Stimulated activated CD8-positive, alpha-beta memory T cell treated with anti-CD3 and anti-CD28 coated beads, Interleukin-15, amount 100 ng/mL, for 4 hours (primary cell): Measurements from ENCODE around the gene SLC35F4.

Source experiments
- DNase-seq, 2 donors: peaks; one replicate each; pipeline ENCODE4 v3.0.0-alpha.2; 2020; ENCODE audit warnings: low read depth in 2 of 2

SLC35F4 gene

DNA sequence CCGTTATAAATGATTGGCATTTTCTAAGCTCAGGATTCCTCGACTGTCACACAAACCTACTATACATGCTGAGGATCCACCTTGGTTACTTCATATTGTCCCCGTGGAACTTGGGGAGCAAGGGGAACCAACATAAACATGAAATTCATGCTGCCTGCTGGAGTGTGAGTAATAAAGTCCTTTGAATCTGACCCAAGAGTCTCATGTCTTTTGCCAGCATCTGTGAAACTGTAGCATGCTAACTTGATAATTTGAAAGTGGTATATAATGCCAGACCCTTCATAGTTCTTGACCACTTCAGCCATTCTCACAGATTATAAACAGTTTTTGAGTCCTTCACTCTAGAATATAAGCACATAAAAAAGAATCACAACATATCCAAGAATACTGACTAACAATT is 17.1 kb downstream of the SLC35F4 start:
- no peak for DNase-seq

DNA sequence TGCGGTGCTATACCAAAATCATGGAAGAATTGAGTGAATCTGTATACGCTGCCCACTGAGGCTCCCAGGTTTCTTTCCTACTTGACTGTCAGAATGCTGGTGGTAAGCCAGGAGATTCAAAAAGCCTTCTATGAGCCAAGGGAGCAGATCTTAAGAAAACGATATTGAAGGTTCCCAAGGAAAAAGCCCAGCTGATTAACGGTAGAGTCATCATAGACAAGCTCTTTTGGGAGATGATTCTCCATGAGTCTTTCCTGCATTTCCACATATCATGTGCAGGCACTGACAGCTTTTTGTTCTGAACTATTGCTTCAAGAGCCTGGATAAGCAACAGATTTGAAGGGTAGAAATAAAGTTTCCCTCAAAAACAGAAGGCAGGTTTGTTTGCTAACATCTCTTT is 17.5 kb downstream of the SLC35F4 start:
- DNase-seq, result no peak

DNA sequence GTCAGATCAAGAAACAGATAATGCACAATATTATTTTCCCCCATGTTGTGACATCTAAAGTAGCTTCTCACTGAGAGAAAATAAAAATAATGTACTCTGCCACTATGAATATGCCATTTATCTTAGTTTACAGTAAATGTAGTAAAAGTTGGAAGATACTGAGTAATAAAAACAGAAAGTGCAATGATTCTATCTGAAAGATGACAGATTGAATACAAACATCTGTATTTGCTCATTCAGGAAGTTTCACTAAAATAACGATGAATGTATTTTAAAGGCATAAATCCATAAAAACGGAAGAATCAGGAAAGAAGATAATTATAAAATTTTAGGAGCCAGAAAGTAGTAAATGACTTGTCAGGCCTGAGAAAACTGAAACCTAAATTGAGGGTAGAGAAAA is 18.2 kb downstream of the SLC35F4 start:
- no peak for DNase-seq

DNA sequence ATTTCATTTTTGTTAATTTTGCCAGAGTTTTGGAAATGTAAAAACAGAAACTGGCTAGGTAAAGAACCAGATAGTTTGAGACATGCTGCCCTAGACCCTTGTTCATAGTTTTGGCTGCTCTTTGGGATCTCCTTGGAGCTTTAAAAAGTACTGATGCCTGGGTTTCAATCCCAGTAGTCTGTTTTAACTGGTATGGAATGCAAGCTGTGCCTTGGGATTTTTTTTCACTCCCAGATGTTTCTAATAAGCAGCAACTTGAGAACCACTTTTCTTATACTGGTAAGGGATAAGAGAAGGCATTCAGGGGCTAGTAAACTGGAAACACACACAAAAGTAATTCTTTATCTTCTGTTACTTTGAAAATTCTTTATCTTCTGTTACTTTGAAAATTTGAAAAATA is 18.8 kb downstream of the SLC35F4 start:
- DNase-seq, result no peak

DNA sequence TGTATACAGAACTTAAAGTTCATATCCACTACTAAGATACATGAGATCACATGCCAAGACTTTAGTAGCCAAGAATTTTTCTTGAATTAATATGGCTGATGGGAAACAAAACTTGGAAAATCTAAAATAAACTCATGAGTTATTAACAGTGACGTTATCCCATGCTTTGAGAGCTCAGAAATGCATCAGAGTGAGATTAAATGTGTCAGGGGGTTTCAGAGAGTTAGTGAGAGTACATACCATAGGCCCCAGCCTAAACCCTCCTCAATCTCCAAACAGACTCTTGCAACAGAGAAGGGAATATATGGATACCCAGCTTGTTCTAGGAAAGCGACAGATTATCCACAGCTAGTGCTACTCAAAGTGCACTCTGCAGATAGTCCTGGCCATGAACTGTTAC is 19.3 kb downstream of the SLC35F4 start:
- DNase-seq, result no peak

DNA sequence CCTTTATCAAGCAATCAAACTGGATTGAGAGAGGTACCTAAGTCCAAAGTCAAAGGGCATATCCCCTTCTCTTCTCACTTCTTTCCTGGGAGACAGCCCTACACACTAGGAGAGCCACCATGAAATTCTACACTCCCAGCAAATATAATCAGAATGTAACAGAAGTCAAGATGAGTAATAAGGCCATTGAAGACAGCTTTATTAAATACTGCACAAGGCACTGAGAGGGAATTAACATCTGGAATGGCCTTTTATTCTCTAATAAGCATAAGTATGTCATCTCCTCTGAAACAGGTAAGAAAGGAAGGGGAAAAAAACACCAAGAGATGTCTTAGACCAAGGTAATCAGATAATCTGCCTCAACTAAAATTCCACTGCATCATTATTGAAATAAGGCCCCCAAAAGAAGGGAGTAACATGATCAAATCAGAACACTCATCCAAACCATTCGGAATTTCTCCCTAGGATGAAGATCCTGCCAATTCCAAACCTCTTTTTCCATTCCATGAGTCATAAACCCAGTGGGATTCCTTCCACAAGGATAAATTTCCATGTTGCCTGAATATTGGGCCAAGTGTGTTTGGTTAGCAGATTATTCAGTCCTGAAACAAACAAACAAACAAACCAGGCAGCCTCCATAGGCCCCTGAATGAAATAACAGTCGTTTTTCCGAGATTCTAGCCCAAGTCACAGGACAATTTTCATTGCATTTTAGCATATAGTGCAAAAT is 19.9 kb downstream of the SLC35F4 start:
- DNase-seq, result no peak

DNA sequence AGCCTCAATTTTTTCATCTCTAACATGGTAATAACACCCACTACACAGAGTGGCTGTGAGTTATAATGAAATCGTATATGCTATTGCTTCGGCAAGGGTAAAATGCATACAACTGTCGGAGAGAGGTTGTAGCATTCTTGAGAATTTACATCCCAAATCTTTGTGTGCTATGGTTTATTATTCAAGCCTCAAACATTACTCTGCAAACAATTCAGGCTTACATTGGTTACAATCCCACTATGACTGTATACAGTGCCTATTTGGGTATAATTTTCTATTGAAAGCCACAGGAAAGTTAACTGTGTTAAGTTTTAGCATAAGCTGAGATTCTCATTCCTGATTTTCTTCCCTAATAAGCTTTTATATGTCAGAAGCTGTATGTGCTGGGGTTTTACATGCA is 20.6 kb downstream of the SLC35F4 start:
- no peak for DNase-seq

DNA sequence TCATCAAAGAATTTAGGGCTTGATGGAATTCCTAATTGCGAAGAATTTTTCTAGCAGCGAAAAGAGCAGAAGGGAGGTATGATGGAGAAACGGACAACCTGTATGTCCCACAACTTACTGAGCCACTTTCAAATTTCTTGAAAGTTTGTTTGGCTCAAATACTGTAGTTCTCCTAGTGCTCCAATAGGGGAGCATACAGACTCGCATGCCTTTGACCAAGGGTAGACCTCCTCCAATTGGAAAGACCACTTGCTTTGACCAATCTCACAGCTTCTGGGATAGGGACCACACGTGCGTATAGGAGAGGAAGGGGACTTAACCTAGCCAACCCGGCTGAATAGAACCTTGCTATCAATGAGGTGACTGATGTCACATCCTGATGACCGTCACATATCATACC is 28.6 kb downstream of the SLC35F4 start:
- DNase-seq, result no peak

DNA sequence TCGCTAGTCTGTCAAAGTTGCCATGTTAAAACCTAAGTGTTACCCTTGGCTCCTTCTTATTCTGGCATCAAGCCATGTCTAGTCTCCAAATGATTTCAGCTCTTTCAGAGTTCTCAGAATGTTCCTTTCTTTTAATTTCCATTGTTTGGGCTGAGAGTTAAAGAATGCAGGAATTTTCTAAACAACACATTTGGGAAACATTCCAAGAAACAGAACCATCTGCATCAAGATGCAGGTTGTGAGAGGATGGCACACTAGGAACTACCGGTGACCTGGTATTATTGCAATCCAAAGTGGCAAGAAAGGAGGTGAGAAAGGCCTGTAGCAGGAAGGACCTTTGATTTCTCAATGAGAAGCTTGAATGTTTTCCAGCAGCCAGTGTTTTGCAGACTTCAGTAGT is 30.1 kb downstream of the SLC35F4 start:
- DNase-seq, result no peak

DNA sequence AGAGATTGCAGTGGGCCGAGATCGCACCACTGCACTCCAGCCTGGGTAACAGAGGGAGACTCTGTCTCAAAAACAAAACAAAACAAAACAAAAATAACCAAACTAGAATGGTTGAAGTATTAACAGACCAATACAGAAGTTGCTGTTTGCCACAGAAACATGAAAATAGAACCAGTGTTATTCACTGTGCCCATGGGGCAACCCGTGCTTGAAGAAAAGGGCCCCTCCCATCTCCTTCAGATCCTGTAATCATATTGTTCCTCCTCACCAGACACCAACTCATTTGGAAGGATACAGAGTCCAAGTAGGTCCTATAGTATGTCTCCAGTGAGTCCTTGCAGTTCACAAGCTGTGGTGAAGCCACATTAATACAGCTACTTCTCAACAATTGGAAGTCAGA is 30.9 kb downstream of the SLC35F4 start:
- DNase-seq, result no peak

DNA sequence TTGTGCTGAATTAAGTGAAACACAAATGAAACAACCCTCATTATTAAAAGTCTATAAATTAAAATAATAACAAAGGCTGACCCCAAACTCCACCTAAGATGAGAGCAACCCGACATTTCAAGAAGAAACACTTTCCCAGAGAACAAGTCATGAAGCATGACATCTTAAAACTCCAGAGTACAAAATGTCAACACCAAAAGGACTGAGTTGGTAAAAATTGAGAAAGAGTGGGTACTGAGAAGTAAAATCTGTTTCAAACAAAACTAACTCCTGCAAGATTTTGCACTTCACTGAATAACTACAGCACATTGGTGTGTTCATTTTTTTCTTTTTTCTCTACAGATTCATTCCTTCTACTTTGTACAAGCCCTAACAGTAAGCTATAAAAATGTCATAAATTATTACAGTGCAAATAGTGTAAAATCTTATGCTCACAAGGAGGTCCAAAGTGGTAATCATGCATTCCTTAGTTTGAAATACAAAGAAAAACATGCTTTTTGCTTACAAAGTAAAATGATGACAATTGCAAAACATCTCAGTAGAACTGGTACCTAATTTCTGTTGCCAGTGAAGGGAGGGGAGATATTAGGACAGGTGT is 31.8 kb downstream of the SLC35F4 start:
- no peak for DNase-seq

DNA sequence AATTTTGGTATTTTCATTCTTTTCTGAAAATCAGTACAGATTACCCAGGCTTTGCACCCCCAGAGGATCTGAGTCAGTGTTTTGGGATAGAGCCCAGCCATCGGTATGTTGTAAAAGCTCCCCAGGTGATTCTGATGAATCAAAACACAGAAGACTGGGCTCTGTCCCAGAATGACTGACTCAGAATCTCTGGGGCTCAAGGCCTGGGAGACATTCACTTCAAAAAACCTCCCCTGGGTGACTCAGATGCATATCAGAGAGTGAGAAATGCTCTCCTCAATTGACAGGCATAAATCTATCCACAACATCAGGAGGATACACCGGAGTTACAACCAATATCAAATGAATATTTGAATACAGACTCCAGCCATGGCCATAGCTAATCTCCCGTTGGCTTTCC is 32.6 kb downstream of the SLC35F4 start:
- no peak for DNase-seq

DNA sequence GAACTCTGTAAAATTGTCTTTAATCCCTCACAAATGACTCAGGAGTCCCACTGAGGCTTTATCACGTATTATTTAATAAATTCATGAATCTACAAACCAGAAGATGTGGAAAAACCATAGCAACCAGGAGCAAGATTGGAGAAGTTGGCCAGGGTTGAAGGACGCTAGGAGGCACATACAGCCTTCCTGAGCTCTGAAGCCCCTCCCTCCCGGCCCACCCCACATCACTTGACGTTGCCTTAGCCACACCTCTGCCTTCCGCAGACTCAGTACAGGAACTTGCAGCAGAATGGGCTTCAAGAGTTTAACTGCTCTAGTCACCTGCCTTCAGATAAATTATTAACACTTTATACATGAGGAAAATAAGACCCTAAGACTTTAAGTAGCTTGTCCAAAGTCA is 33.9 kb downstream of the SLC35F4 start:
- no peak for DNase-seq

DNA sequence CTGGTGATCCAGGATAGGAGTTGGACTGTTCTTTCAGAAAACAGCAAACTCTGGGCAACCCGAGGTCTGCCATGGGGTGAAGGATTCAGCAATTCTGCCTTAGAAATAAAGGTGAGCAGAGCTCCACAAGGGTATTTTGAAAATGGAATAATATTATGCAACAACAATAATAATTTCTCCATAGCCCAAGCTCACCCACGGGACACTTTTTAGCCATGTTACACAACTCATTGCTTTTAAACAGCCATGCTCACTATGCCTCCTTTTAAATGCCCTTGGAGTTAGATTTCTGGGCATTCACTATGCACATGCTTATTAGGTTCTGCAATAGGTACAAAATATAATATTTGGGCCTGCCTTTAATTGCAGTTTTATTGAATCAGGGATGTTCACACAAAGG is 37.2 kb downstream of the SLC35F4 start:
- DNase-seq, result no peak

DNA sequence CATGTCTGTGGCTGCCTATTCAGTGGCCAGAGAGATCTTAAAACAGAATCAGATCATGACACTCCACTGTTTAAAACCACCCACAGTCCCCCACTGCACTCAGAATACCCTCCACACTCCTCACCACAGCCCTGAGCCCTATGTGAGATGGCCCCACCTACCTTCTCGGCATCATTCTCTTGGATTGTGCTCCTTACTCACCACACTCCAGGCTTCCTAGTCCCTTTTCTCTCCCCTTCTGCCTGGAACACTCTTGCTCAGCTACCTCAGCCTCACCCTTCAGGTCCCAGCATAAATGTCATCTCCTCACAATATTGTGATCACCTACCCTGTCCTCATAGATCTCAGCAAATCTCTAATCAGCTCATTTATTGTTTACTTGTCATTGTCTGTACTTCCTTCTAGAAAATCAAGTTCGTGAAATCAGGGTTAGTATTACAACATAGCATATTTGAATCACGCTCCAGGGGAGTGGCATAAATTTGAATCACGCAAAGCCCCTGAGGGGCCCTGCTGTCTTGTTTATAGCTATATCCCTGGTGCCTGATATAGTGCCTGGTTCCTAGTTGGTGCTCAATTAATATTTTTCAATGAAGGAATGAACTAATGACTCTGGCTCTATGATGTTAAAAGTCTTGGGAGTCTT is 42.8 kb downstream of the SLC35F4 start:
- no peak for DNase-seq

DNA sequence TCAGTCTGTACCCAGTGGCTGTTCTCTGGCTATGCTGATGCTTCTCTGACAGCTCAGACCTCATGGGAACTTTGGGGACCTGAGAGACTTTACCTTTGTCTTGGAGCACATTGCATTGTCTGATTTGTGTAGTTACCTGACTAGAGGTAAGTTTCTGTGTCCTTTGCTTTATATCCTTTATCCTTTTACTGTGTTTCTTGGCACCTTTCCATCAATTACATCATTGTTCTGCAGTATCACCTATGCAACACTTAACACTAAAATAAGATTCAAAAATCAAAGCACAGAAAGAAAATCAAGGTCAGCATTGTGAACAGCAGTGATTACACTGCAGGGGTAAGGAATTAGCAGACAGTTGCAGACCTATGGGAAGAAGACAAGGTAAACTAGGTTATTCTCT is 43.8 kb downstream of the SLC35F4 start:
- no peak for DNase-seq

DNA sequence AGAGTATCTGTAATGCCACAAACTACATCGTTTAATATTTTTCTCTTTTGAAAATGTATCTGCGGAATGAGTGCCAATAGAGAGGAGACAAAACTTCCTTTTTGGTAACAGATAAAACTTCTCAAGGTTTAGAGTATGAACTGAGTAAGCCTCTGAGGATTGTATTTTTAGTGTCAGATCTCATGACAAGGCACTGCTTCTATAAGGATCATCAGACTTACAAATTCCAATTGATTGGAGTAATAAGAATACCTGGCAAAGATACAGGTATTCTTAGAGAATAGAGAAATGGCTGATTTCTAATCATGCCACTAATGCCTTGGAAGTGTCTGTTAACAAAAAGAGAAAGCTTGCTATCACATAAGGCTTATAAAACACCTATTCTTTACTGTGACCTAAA is 45.3 kb downstream of the SLC35F4 start:
- no peak for DNase-seq

DNA sequence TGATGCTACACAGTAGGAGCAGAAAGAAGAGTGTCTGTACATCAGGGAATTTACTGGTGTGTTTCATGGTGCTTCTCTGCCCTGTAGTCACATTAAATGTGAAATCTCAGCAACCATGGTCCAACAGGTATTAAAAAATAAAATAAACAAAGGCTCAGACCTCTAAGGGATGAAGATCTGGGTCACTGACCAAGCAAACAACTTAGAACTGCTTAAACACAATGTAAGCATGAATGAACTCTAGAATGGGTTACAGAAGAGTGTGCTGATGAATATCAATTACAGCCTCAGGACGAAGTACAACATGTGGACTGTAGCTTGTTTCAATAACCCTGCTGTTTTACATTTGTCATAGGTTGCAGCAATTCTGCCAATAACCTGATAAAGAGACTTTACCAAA is 47.4 kb downstream of the SLC35F4 start:
- DNase-seq, result no peak

DNA sequence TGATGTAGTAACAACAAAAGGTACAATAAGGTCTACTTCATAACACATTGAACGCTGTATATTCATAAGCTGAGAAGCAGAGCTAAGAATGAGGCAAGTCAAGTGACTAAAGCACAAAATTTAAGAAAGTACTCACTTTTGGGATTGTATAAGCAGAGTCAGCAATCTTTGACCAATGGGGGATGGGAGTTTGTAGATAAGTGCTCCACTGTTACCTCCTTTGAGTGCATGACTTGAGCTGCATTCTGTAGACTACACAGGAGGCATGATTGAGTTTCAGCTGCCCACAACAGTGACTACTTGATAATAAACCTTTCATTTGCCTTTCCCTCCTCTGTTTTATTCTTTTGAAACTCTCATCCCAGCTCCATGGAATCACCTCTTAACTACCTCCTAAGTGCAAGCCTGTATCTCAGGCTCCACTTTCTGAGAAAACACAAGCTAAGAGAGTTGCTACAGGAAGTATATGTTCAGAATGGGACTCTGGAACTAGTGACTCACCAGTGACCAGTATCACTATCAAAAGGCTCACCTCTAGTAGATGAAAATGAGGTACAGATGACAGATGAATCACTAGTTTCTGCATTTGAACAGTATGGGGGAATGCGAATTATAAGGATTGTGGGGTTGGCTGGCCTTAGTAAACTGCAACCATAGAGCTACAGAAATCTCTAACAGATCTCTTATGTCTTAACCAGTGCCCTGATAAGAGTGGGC is 49.2 kb downstream of the SLC35F4 start:
- DNase-seq, result no peak

DNA sequence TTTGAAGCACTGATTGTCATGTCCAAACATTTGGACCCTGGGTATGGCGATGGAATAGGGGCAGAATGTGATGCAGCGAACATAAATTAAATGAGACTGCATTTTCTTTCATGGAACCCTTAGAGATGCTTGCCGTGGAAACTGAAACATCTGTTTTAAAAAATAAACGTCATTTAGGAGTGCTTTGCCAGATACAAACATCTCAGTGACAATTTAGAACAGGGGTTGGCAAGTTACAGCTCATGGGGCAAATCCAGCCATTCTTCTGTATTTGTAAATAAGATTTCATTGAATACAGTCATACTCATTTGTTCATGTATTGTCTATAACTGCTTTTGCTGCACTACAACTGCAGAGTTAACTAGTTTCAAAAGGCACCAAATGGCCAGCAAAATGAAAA is 51.2 kb downstream of the SLC35F4 start:
- DNase-seq, result no peak

DNA sequence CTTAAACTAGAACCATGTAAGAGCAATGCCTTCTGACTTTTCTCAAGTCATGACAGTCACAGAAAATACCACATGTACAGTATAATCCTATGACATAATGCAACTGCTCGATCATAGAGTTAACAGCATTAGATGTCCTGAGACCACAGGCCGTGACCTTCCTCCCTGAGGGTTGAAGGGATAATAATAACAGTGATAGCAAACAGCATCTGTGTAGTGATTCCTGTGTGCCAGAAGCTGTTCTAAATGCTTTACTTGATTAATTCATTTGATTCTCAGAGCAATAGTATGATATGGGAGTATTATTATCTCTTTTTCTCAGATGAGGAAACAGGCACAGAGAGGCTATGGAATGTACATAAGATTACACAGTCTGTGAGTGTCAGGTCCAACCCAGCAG is 53.2 kb downstream of the SLC35F4 start:
- no peak for DNase-seq

DNA sequence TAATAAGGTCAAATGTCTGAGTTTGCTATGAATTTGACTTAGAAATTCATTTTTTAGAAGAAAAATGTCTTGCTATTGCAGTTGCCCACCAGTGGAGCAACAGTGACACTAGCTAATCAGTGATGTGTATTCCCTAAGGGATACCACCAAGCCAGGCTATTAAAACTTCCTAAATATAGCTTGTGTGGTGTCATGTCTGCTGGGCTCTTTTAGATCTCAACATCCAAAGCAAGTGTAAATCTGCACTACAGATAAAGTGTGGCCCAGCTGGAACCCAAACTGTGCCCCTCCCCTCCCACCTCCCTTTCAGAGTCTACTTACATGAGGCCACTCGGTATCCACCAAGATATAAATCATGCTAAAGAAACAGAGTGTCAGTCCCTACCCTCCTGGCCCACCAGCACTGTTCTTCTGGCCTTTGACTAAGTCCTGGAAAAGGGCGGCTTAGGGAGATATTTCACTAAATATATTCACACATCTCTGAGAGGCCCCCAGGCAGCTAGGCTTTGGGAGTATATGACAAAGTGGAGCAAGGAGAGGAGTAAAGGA is 53.8 kb downstream of the SLC35F4 start:
- DNase-seq, result no peak

DNA sequence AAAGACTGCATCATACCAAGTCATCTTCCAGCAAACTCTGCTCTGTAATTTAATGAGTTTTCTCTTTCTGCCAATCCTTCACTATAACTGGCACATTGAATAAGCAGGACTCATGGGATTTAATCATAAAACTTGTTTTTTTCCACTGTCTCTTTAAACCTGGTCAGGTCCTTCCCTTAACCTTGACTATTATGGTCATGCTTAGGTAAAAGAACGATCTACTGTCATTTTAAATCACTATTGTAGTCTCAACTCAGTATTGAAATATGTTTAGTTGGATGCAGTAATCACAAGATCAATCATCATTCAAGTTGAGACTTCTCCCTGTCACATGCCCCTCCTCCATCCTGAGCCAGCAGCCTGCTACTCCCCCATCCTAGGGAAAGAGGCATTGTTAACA is 56.1 kb downstream of the SLC35F4 start:
- no peak for DNase-seq
